T-helper 22 cell (primary cell): ENCODE data around the gene ANTXR2.

Experiments used
- DNase-seq: peaks from one replicate; pipeline ENCODE4 v3.0.0-alpha.2; 2020; ENCODE audit warnings: low read depth

Gene ANTXR2

GRCh38 chr4:80092088-80092487 is 19.1 kb upstream of the ANTXR2 start:
- DNase-seq = no peak

GRCh38 chr4:80091688-80092087 is 18.7 kb upstream of the ANTXR2 start:
- DNase-seq = no peak

- no peak for DNase-seq
Observed at GRCh38 chr4:80091184-80091583, 18.2 kb upstream of the ANTXR2 start.

GRCh38 chr4:80090090-80090489 is 17.1 kb upstream of the ANTXR2 start:
- no peak for DNase-seq

GRCh38 chr4:80088471-80088870 is 15.4 kb upstream of the ANTXR2 start:
- no peak for DNase-seq

GRCh38 chr4:80086296-80086695 is 13.3 kb upstream of the ANTXR2 start:
- DNase-seq = no peak

- no peak for DNase-seq
Observed at GRCh38 chr4:80085081-80085480, 12.1 kb upstream of the ANTXR2 start.

- no peak for DNase-seq
Observed at GRCh38 chr4:80082693-80083092, 9.7 kb upstream of the ANTXR2 start.

- no peak for DNase-seq
Observed at GRCh38 chr4:80081566-80081965, 8.5 kb upstream of the ANTXR2 start.

GRCh38 chr4:80079255-80079923 is 6.4 kb upstream of the ANTXR2 start:
- DNase-seq = no peak

GRCh38 chr4:80078346-80079092 is 5.5 kb upstream of the ANTXR2 start:
- DNase-seq = no peak

- DNase-seq = peak; percentile 16
Observed at GRCh38 chr4:80077639-80078038, 4.6 kb upstream of the ANTXR2 start.

- no peak for DNase-seq
Observed at GRCh38 chr4:80076681-80077080, 3.7 kb upstream of the ANTXR2 start.

- no peak for DNase-seq
Observed at GRCh38 chr4:80075995-80076675, 3.1 kb upstream of the ANTXR2 start.

GRCh38 chr4:80074651-80075050 is 1.6 kb upstream of the ANTXR2 start:
- no peak for DNase-seq

- no peak for DNase-seq
Observed at GRCh38 chr4:80074069-80074468, 1.0 kb upstream of the ANTXR2 start.

- DNase-seq = peak; percentile 17
Observed at GRCh38 chr4:80073473-80074008, 512 bp upstream of the ANTXR2 start.

GRCh38 chr4:80072228-80072743 is 743 bp downstream of the ANTXR2 start:
- DNase-seq = peak; percentile 34

- no peak for DNase-seq
Observed at GRCh38 chr4:80071604-80072227, 1.3 kb downstream of the ANTXR2 start.

- DNase-seq = no peak
Observed at GRCh38 chr4:80070880-80071603, 2.0 kb downstream of the ANTXR2 start.
